ENCODE measurements around the gene NIP7. TPM values are rescaled to one million over a fixed set of nuclear protein-coding genes. Genes with fewer than 3 reads are reported as not detected.

The NIP7 gene
- total and polyA plus RNA-seq, 2 of the 4 experiments (the other 2 are of a cell fraction) = 14.0 to 28.3 TPM

- Histone ChIP-seq H2BK5ac (ENCODE audit: low read depth, low read length, poor library complexity, severe bottlenecking) (no peak overlapping the region), H4K8ac (ENCODE audit: low read depth in 2 of 2, low read length in 2 of 2) (no peak overlapping the region), H4K91ac (ENCODE audit: insufficient read depth, low read depth, low read length) (no peak overlapping the region), H3K56ac (ENCODE audit: extremely low read depth, insufficient read depth, low read length) (no peak overlapping the region), H2BK120ac (ENCODE audit: low read depth, low read length) (no peak overlapping the region), H3K18ac (ENCODE audit: low read depth, low read length) (no peak overlapping the region), H3K79me1 (ENCODE audit: low read depth in 1 of 2, low read length in 2 of 2) (peaks cover 26 to 40% of the 10 kb centered on the region in 2 experiments), H2AK5ac (ENCODE audit: low read depth, low read length) (no peak overlapping the region), H3K27ac (ENCODE audit: insufficient read depth, low read length) (no peak overlapping the region), H3K36me3 (ENCODE audit: control insufficient read depth, insufficient read depth, low read length) (peaks cover 43% of the 10 kb centered on the region), H2AK9ac (replicated peaks; ENCODE audit: low read depth, low read length, poor library complexity) (peak overlapping the region; percentile 40), H2AFZ (replicated peaks; ENCODE audit: low read length, poor library complexity) (no peak overlapping the region), H3K9me1 (ENCODE audit: insufficient read depth, low read length) (peaks cover 7% of the 10 kb centered on the region; the same call in 1 of the 2 replicates), H4K20me1 (ENCODE audit: insufficient read depth, low read length) (no peaks in the 10 kb centered on the region), H2BK15ac (ENCODE audit: low read depth, low read length) (no peak overlapping the region), H3K4me3 (ENCODE audit: insufficient read depth, low read depth, low read length) (no peak overlapping the region), H3K27me3 (ENCODE audit: control insufficient read depth, insufficient read depth, low read length) (no peaks in the 10 kb centered on the region), H3K4me1 (ENCODE audit: control insufficient read depth, insufficient read depth, low read length) (no peaks in the 10 kb centered on the region; the same call in 1 of the 2 replicates), H3K4me2 (ENCODE audit: low read depth, low read length) (no peak overlapping the region), H3K23ac (ENCODE audit: low read depth, low read length) (no peak overlapping the region), H3K4ac (ENCODE audit: low read depth, low read length) (no peak overlapping the region), H4K5ac (ENCODE audit: low read depth, low read length) (no peak overlapping the region), H3K9me3 (ENCODE audit: control insufficient read depth, insufficient read depth, low read length) (no peaks in the 10 kb centered on the region), H3K9ac (ENCODE audit: low read depth, low read length) (no peak overlapping the region), H3K14ac (replicated peaks; ENCODE audit: low read depth, low read length) (no peak overlapping the region), H2BK20ac (ENCODE audit: low read depth, low read length) (no peak overlapping the region)
- dilution Hi-C loops (cut with HindIII; ENCODE audit: low sequenced_read_pairs, unreplicated experiment) (no loop called here), intact Hi-C loops (cut with micrococcal nuclease) (no loop called here), in situ Hi-C loops (cut with MboI; ENCODE audit: low sequenced_read_pairs) (no loop called here)
- ChIA-PET CTCF (no interaction called here), POLR2A (ENCODE audit: unreplicated experiment) (no interaction called here)
- WGBS, 2 experiments (ENCODE audit: extremely low coverage in 2 of 2, insufficient read length in 1 of 2) = no CpG with 5 or more reads among the region's 2 CpGs
- no peak for TF ChIP-seq MAFK (IDR thresholded peaks at IDR 0.05; ENCODE audit: low read depth, low read length)
- TF ChIP-seq RCOR1 (IDR thresholded peaks at IDR 0.05; ENCODE audit: insufficient replicate concordance, low read length) = no peak
- no peak for TF ChIP-seq FOS (IDR thresholded peaks at IDR 0.05; ENCODE audit: low read depth, low read length)
- no peak for TF ChIP-seq USF2 (IDR thresholded peaks at IDR 0.05; ENCODE audit: low read depth, low read length)
- TF ChIP-seq CHD1 (IDR thresholded peaks at IDR 0.05; ENCODE audit: low read depth, low read length) = no peak
- no peak for TF ChIP-seq SMC3 (IDR thresholded peaks at IDR 0.05; ENCODE audit: low read depth, low read length)
- TF ChIP-seq BHLHE40 (IDR thresholded peaks at IDR 0.05; ENCODE audit: low read depth, low read length) = no peak
- TF ChIP-seq RAD21 (IDR thresholded peaks at IDR 0.05; ENCODE audit: low read length) = no peak
- no peak for TF ChIP-seq ELK1 (IDR thresholded peaks at IDR 0.05; ENCODE audit: borderline replicate concordance, low read depth, low read length)
- no peak for TF ChIP-seq MAZ (IDR thresholded peaks at IDR 0.05; ENCODE audit: borderline replicate concordance, low read depth, low read length)
- no TSS peak for BruUV-seq (replicated peaks)
- ATAC-seq (ENCODE audit: low read depth) = no peak
- DNase-seq = no peak
These were observed 24.5 kb downstream of the NIP7 start for GRCh38 chr16:69364088-69364487.

Data from IMR-90 (cell line).